Activated T-cell treated with anti-CD3 and anti-CD28 coated beads, Interleukin-2, amount 50 U/mL, for 24 hours (primary cell): ENCODE results near the gene SLC9A3.
"Not testable (repeated sequence)": the region's sequence is repeated elsewhere in the genome, so short reads cannot be mapped to it uniquely, and the experiment has no call there.

Experiments used
- DNase-seq: peaks from one replicate; pipeline ENCODE4 v3.0.0-alpha.2; 2020
- H3K27ac Mint-ChIP-seq: 2 replicates; pipeline ENCODE4 v1.8.0; 2020; ENCODE audit warnings: mild to moderate bottlenecking, mixed read lengths
- H3K27me3 Mint-ChIP-seq: 2 replicates; pipeline ENCODE4 v1.8.0; 2020; ENCODE audit warnings: mixed read lengths
- H3K36me3 Mint-ChIP-seq: 2 replicates; pipeline ENCODE4 v1.8.0; 2020; ENCODE audit warnings: low read depth, mixed read lengths
- H3K4me1 Mint-ChIP-seq: 2 replicates; pipeline ENCODE4 v1.8.0; 2020; ENCODE audit warnings: low read depth, mixed read lengths
- H3K4me3 Mint-ChIP-seq: 2 replicates; pipeline ENCODE4 v1.8.0; 2020; ENCODE audit warnings: mild to moderate bottlenecking, moderate library complexity, mixed read lengths
- H3K9me3 Mint-ChIP-seq: 2 replicates; pipeline ENCODE4 v1.8.0; 2020; ENCODE audit warnings: mixed read lengths

Gene SLC9A3

GRCh38 chr5:479566-480319 is 44.5 kb downstream of the SLC9A3 start:
- DNase-seq, result no peak
- peaks cover 2% of the 10 kb centered on the region for H3K36me3 Mint-ChIP-seq
- H3K27me3 Mint-ChIP-seq, result peaks cover 28% of the 10 kb centered on the region
- no peaks in the 10 kb centered on the region for H3K9me3 Mint-ChIP-seq
- H3K4me1 Mint-ChIP-seq, result peaks cover 3% of the 10 kb centered on the region
- no peak overlapping the region for H3K27ac Mint-ChIP-seq
- H3K4me3 Mint-ChIP-seq, result no peak overlapping the region

- Mint-ChIP-seq H3K4me1 (peaks cover 3% of the 10 kb centered on the region), H3K27ac (no peak overlapping the region), H3K4me3 (no peak overlapping the region), H3K9me3 (no peaks in the 10 kb centered on the region), H3K27me3 (peaks cover 27% of the 10 kb centered on the region), H3K36me3 (peaks cover 2% of the 10 kb centered on the region)
- DNase-seq, result no peak
Measured at GRCh38 chr5:478982-479535, 45.2 kb downstream of the SLC9A3 start.

GRCh38 chr5:478369-478981 is 45.8 kb downstream of the SLC9A3 start:
- Mint-ChIP-seq H3K36me3 (peaks cover 2% of the 10 kb centered on the region), H3K4me1 (peaks cover 4% of the 10 kb centered on the region), H3K9me3 (no peaks in the 10 kb centered on the region), H3K27me3 (peaks cover 27% of the 10 kb centered on the region), H3K4me3 (no peak overlapping the region), H3K27ac (no peak overlapping the region)
- no peak for DNase-seq

- no peak overlapping the region for H3K27ac Mint-ChIP-seq
- no peak for DNase-seq
- no peaks in the 10 kb centered on the region for H3K9me3 Mint-ChIP-seq
- H3K27me3 Mint-ChIP-seq, result peaks cover 27% of the 10 kb centered on the region
- H3K36me3 Mint-ChIP-seq, result peaks cover 2% of the 10 kb centered on the region
- H3K4me1 Mint-ChIP-seq, result peaks cover 4% of the 10 kb centered on the region
- no peak overlapping the region for H3K4me3 Mint-ChIP-seq
Measured at GRCh38 chr5:477871-478270, 46.4 kb downstream of the SLC9A3 start.

- peaks cover 27% of the 10 kb centered on the region for H3K27me3 Mint-ChIP-seq
- H3K9me3 Mint-ChIP-seq, result no peaks in the 10 kb centered on the region
- peaks cover 2% of the 10 kb centered on the region for H3K36me3 Mint-ChIP-seq
Measured at GRCh38 chr5:477247-477646, 47.0 kb downstream of the SLC9A3 start.

GRCh38 chr5:476814-477175 is 47.5 kb downstream of the SLC9A3 start:
- peaks cover 7% of the 10 kb centered on the region for H3K4me1 Mint-ChIP-seq
- H3K27ac Mint-ChIP-seq, result no peak overlapping the region
- peaks cover 5% of the 10 kb centered on the region for H3K36me3 Mint-ChIP-seq
- DNase-seq, result no peak
- no peak overlapping the region for H3K4me3 Mint-ChIP-seq
- peaks cover 27% of the 10 kb centered on the region for H3K27me3 Mint-ChIP-seq
- no peaks in the 10 kb centered on the region for H3K9me3 Mint-ChIP-seq

More at GRCh38 chr5:477247-477646, 47.0 kb downstream of the SLC9A3 start:
- Mint-ChIP-seq H3K27ac (no peak overlapping the region), H3K4me3 (no peak overlapping the region), H3K4me1 (peaks cover 4% of the 10 kb centered on the region)
- no peak for DNase-seq

GRCh38 chr5:476102-476813 is 48.0 kb downstream of the SLC9A3 start:
- Mint-ChIP-seq H3K9me3 (no peaks in the 10 kb centered on the region), H3K4me3 (peak overlapping the region; percentile 41), H3K27ac (no peak overlapping the region), H3K36me3 (peaks cover 11% of the 10 kb centered on the region), H3K4me1 (peaks cover 12% of the 10 kb centered on the region), H3K27me3 (peaks cover 24% of the 10 kb centered on the region)
- DNase-seq, result no peak

- peaks cover 17% of the 10 kb centered on the region for H3K4me1 Mint-ChIP-seq
- DNase-seq, result no peak
- peak overlapping the region; percentile 77 for H3K4me3 Mint-ChIP-seq
- H3K27me3 Mint-ChIP-seq, result peaks cover 20% of the 10 kb centered on the region
- peaks cover 16% of the 10 kb centered on the region for H3K36me3 Mint-ChIP-seq
- H3K9me3 Mint-ChIP-seq, result no peaks in the 10 kb centered on the region
- no peak overlapping the region for H3K27ac Mint-ChIP-seq
Measured at GRCh38 chr5:475704-476101, 48.5 kb downstream of the SLC9A3 start.

- Mint-ChIP-seq H3K36me3 (peaks cover 23% of the 10 kb centered on the region), H3K4me3 (peak overlapping the region; percentile 77), H3K9me3 (no peaks in the 10 kb centered on the region), H3K27me3 (peaks cover 16% of the 10 kb centered on the region), H3K27ac (no peak overlapping the region), H3K4me1 (peaks cover 23% of the 10 kb centered on the region)
- DNase-seq, result peak; percentile 58
Measured at GRCh38 chr5:474840-475661, 49.2 kb downstream of the SLC9A3 start.

GRCh38 chr5:474232-474839 is 49.9 kb downstream of the SLC9A3 start:
- DNase-seq, result peak; percentile 44

GRCh38 chr5:473551-474192 is 50.6 kb downstream of the SLC9A3 start:
- peak overlapping the region; percentile 75 for H3K27ac Mint-ChIP-seq
- peak; percentile 70 for DNase-seq
- peak overlapping the region; percentile 86 for H3K4me3 Mint-ChIP-seq
- peaks cover 30% of the 10 kb centered on the region for H3K4me1 Mint-ChIP-seq
- H3K36me3 Mint-ChIP-seq, result peaks cover 37% of the 10 kb centered on the region
- H3K9me3 Mint-ChIP-seq, result no peaks in the 10 kb centered on the region
- H3K27me3 Mint-ChIP-seq, result peaks cover 14% of the 10 kb centered on the region

More at GRCh38 chr5:474232-474839, 49.9 kb downstream of the SLC9A3 start:
- Mint-ChIP-seq H3K4me1 (peaks cover 30% of the 10 kb centered on the region), H3K36me3 (peaks cover 30% of the 10 kb centered on the region), H3K4me3 (peak overlapping the region; percentile 86), H3K27me3 (peaks cover 14% of the 10 kb centered on the region)
- H3K27ac Mint-ChIP-seq, H3K9me3 Mint-ChIP-seq: not testable (repeated sequence)

GRCh38 chr5:472656-473550 is 51.3 kb downstream of the SLC9A3 start:
- peak overlapping the region; percentile 92 for H3K27ac Mint-ChIP-seq
- H3K36me3 Mint-ChIP-seq, result peaks cover 41% of the 10 kb centered on the region
- no peaks in the 10 kb centered on the region for H3K9me3 Mint-ChIP-seq
- H3K4me1 Mint-ChIP-seq, result peaks cover 30% of the 10 kb centered on the region
- H3K4me3 Mint-ChIP-seq, result peak overlapping the region; percentile 88
- peaks cover 14% of the 10 kb centered on the region for H3K27me3 Mint-ChIP-seq
- DNase-seq, result peak; percentile 96
